K562 (cell line): ENCODE measurements around the gene RPP14. TPM values are rescaled to one million over a fixed set of nuclear protein-coding genes. Genes with fewer than 3 reads are reported as not detected.

Source experiments
- AFF1 ChIP-seq, 2 experiments: fragments of 450-650 bp; IDR thresholded peaks; 2 replicates each; pipeline ENCODE4 v1.6.1; 2018; ENCODE audit warnings: mild to moderate bottlenecking in 2 of 2, low read depth in 1 of 2; ENCODE audit not compliant: partially characterized antibody in 2 of 2
- CTCF ChIP-seq, 3 experiments: IDR thresholded peaks in 2 of 3; conservative IDR thresholded peaks in 1 of 3; 2 replicates each; pipeline ENCODE4 v1.5.1; 2011 to 2012; ENCODE audit warnings: low read length in 3 of 3, mild to moderate bottlenecking in 3 of 3, control low read depth in 2 of 3, improper control_type of control experiment in 1 of 3, inconsistent platforms in 1 of 3, low read depth in 1 of 3, mixed read lengths in 1 of 3, moderate library complexity in 1 of 3; ENCODE audit not compliant: insufficient read depth in 2 of 3
- FOXJ2 ChIP-seq: fragments of 200-800 bp; sonication (Bioruptor generic); IDR thresholded peaks from 2 replicates; pipeline ENCODE4 v1.6.1; 2016; ENCODE audit warnings: missing genetic modification characterization, missing compliant biosample characterization
- KHSRP ChIP-seq: fragments of 450-650 bp; IDR thresholded peaks from 2 replicates; pipeline ENCODE4 v1.6.1; 2017
- L3MBTL2 ChIP-seq: fragments of 450-650 bp; IDR thresholded peaks from 2 replicates; pipeline ENCODE4 v1.6.1; 2016; ENCODE audit warnings: mild to moderate bottlenecking, moderate library complexity
- MNT ChIP-seq, 2 experiments: fragments of 450-650 bp; conservative IDR thresholded peaks; 2 replicates each; pipeline ENCODE4 v1.6.1; 2017; ENCODE audit warnings: mild to moderate bottlenecking in 2 of 2, moderate library complexity in 2 of 2
- NRF1 ChIP-seq, 2 experiments: fragments of 450-650 bp; IDR thresholded peaks in 1 of 2; conservative IDR thresholded peaks in 1 of 2; 2 replicates each; pipeline ENCODE4 v1.6.1; 2014; ENCODE audit warnings: mild to moderate bottlenecking in 2 of 2
- UBTF ChIP-seq, 2 experiments: IDR thresholded peaks; 2 replicates each; pipeline ENCODE4 v1.6.1; 2012; ENCODE audit warnings: improper control_type of control experiment in 2 of 2, low read depth in 2 of 2, low read length in 2 of 2, borderline replicate concordance in 1 of 2
- ZFX ChIP-seq: sonication (generic); formaldehyde crosslinking; IDR thresholded peaks from 2 replicates; pipeline ENCODE4 v1.8.0; 2022; ENCODE audit warnings: mild to moderate bottlenecking, missing genetic modification reagents, moderate library complexity
- ZNF431 ChIP-seq: sonication (generic); formaldehyde crosslinking; IDR thresholded peaks from 2 replicates; pipeline ENCODE4 v1.8.0; 2022; ENCODE audit warnings: mild to moderate bottlenecking, missing genetic modification reagents
- ZNF592 ChIP-seq: fragments of 450-650 bp; IDR thresholded peaks from 2 replicates; pipeline ENCODE4 v1.6.1; 2017; ENCODE audit warnings: antibody characterized with exemption, mild to moderate bottlenecking
- polyA plus RNA-seq, 8 experiments: library from polyadenylated mRNA; depleted of rRNA in 4 of 8; stranded (reverse) in 5 of 8; unstranded in 3 of 8; fragments of >200 nt; fragmentation: Nextera tagmentation in 2 of 8; fragmentation: Illumina TruSeq in 1 of 8; extraction: Ambion mirVana in 2 of 8; extraction: Trizol in 1 of 8; gene quantifications; 2 replicates each; pipeline versions ENCODE4 v1.2.1 to v1.2.3, GENCODE V29; 2011 to 2014; ENCODE audit warnings: inconsistent platforms in 1 of 8, missing spikeins in 1 of 8
- total RNA-seq, 7 experiments: library from RNA; depleted of rRNA in 6 of 7; stranded (reverse); fragments of >200 nt in 6 of 7; fragmentation: Illumina TruSeq in 2 of 7; extraction: Trizol in 2 of 7; gene quantifications; 2 replicates each; pipeline versions ENCODE4 v1.2.1 to v1.2.3, GENCODE V29; 2011 to 2021; ENCODE audit warnings: low replicate concordance in 1 of 7

The RPP14 gene
- total and polyA plus RNA-seq, 9 of the 15 experiments (the other 6 are each of a cell fraction or from before 2014, with no cell fraction given) = 13.5 to 20.8 (median 15.4) TPM

- no peak for TF ChIP-seq KHSRP
- peak; percentile 54; the same call in 1 of the 2 replicates for TF ChIP-seq L3MBTL2
- TF ChIP-seq AFF1 (IDR thresholded peaks at IDR 0.05; ENCODE audit: low read depth in 1 of 2, partially characterized antibody in 2 of 2) = no peak
- TF ChIP-seq ZNF431 = 0 out of 2 replicates have a peak, but pooled peaks have one; percentile 59
- 0 out of 2 replicates have a peak, but pooled peaks have one; percentile 25 for TF ChIP-seq FOXJ2
- TF ChIP-seq ZFX (CRISPR knock-in tag) = peak; percentile 55
- TF ChIP-seq CTCF (IDR thresholded peaks at IDR 0.05 in 2 of 3, conservative IDR thresholded peaks at IDR 0.05 in 1 of 3; ENCODE audit: insufficient read depth in 2 of 3, low read depth in 1 of 3, low read length in 3 of 3) = peak in 2 of 3 experiments; percentile 2 to 43; a peak in 3 of 6 replicates
- TF ChIP-seq UBTF (IDR thresholded peaks at IDR 0.05; ENCODE audit: borderline replicate concordance in 1 of 2, low read depth in 2 of 2, low read length in 2 of 2) = peak in 1 of 2 experiments; percentile 75; a peak in 1 of 4 replicates
- peak in 1 of 2 experiments; percentile 39; a peak in 1 of 4 replicates for TF ChIP-seq MNT (conservative IDR thresholded peaks at IDR 0.05)
- 0 out of 2 replicates have a peak, but pooled peaks have one; percentile 24 for TF ChIP-seq ZNF592
- peak; percentile 28 to 59; a peak in 2 of 4 replicates for TF ChIP-seq NRF1 (conservative IDR thresholded peaks at IDR 0.05 in 1 of 2, IDR thresholded peaks at IDR 0.05 in 1 of 2)
Observed at GRCh38 chr3:58332575-58333188, 26.6 kb downstream of the RPP14 start, which contains the start of gene PXK (continued).
